ENCODE data around the gene AGK.
A peak's percentile ranks its signal among the peaks of the same experiment; 100 is the strongest.

Gene AGK

GRCh38 chr7:141551094-141551781 is at the start of gene AGK:
Gene AGK, plus strand, starts transcription at chr7:141551410. Its CDS starts 4,057 bp downstream, at chr7:141555467.
- DNase-seq = peak; percentile 86

- no peak for DNase-seq
Observed at GRCh38 chr7:141501451-141501850, 49.8 kb upstream of the AGK start.

- DNase-seq = no peak
Observed at GRCh38 chr7:141511316-141511675, 39.9 kb upstream of the AGK start.

GRCh38 chr7:141511676-141512396 is 39.4 kb upstream of the AGK start:
- DNase-seq = no peak

GRCh38 chr7:141512597-141512996 is 38.6 kb upstream of the AGK start:
- no peak for DNase-seq

GRCh38 chr7:141513720-141514119 is 37.5 kb upstream of the AGK start:
- DNase-seq = no peak

GRCh38 chr7:141515941-141516340 is 35.3 kb upstream of the AGK start:
- DNase-seq = no peak

GRCh38 chr7:141519623-141520022 is 31.6 kb upstream of the AGK start:
- no peak for DNase-seq

GRCh38 chr7:141522657-141523342 is 28.4 kb upstream of the AGK start:
- no peak for DNase-seq

GRCh38 chr7:141525973-141526514 is 25.2 kb upstream of the AGK start:
- DNase-seq = no peak

GRCh38 chr7:141527076-141527475 is 24.1 kb upstream of the AGK start:
- no peak for DNase-seq

- no peak for DNase-seq
Observed at GRCh38 chr7:141528399-141528798, 22.8 kb upstream of the AGK start.

- DNase-seq = peak; percentile 88
Observed at GRCh38 chr7:141533149-141533949, 17.9 kb upstream of the AGK start.

GRCh38 chr7:141534757-141535737 is 16.2 kb upstream of the AGK start:
- DNase-seq = no peak

- no peak for DNase-seq
Observed at GRCh38 chr7:141537906-141538305, 13.3 kb upstream of the AGK start.

- no peak for DNase-seq
Observed at GRCh38 chr7:141541375-141541774, 9.8 kb upstream of the AGK start.

GRCh38 chr7:141544831-141545230 is 6.4 kb upstream of the AGK start:
- DNase-seq = no peak

- no peak for DNase-seq
Observed at GRCh38 chr7:141549582-141549981, 1.6 kb upstream of the AGK start.

GRCh38 chr7:141550386-141551093 is 670 bp upstream of the AGK start:
- no peak for DNase-seq

GRCh38 chr7:141551782-141552181 is 572 bp downstream of the AGK start:
- DNase-seq = no peak

- no peak for DNase-seq
Observed at GRCh38 chr7:141557360-141557759, 6.2 kb downstream of the AGK start.

Data from COR-L47 (cell line).